Hematopoietic multipotent progenitor cell (in vitro differentiated cells): ENCODE results near the gene SMARCE1. TPM values are rescaled to one million over a fixed set of nuclear protein-coding genes. Genes with fewer than 3 reads are reported as not detected.

Experiments
- DNase-seq, 3 donors: peaks; one replicate each; pipeline ENCODE4 v3.0.0-alpha.2; 2011 to 2015; ENCODE audit warnings: low read depth in 2 of 3, low spot score in 2 of 3
- total RNA-seq: library from RNA; depleted of rRNA; stranded (reverse); fragments of >200 nt; gene quantifications from one replicate; pipeline ENCODE4 v1.2.3, GENCODE V29; 2012

The SMARCE1 gene
- total RNA-seq, 1 donor = 46.6 TPM

- peak in 1 of 3 donors; percentile 73 for DNase-seq
These were observed 611 bp downstream of the SMARCE1 start for GRCh38 chr17:40646791-40647623.

GRCh38 chr17:40645943-40646342 lies 1.7 kb downstream of the SMARCE1 start:
- DNase-seq = no peak

DNA sequence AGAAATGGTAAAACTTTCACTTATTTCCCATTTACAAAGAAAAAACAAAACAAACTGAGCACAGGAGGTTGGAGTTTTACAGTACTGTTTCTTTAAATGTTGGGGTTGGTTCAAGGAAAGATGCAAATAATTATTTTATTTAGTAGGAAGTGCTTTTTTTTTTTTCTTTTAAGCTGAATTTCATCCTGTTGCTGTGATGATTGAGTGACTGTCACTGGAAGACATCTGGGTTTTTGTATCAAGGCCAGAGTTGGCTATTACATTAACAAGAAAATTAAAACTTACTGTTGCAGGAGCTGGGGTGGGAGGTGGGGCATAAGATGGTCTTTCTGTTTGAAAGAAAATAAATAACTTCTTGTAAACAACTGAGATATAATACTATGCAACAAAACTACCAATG lies 2.3 kb downstream of the SMARCE1 start:
- DNase-seq = no peak

- DNase-seq = no peak
These were observed 9.7 kb downstream of the SMARCE1 start for GRCh38 chr17:40637931-40638330.

DNA sequence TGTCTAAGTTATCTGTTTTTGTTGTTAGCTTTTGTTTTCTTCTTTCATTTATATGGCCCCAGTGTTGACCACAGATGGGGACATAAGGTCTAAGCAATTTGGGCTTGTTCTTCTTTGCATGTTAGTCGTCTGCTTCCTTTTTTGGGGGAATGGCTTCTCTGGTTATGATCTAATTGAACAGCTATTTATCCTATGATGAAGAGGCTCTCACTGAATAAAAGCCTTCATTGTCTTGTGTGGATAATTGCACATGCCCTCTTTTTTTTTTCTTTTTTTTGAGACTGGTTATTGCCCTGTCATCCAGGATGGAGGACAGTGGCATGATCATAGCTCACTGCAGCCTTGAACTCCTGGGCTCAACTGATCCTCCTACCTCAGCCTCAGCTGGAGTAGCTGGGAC lies 13.7 kb downstream of the SMARCE1 start:
- no peak for DNase-seq

DNA sequence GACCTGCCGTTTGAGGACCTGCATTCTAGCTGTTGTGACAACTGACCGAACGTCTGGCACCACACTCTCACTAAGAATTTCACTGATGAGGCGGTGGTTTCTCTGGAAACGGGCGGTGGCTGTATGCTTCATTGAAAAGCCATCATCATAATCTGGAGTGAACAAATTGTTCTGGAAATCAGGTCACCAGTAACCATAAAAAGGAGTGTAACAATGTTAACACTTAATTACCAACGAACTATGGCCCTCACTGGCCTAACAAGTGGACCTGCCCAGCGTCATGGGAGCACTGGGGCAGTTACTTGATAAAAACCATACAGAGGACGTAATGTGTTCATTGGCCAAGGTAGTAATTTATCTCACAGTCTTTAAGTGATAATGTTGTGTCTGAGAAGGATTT lies 15.4 kb downstream of the SMARCE1 start:
- DNase-seq = no peak

GRCh38 chr17:40629842-40630241 lies 17.8 kb downstream of the SMARCE1 start:
- DNase-seq = no peak

DNA sequence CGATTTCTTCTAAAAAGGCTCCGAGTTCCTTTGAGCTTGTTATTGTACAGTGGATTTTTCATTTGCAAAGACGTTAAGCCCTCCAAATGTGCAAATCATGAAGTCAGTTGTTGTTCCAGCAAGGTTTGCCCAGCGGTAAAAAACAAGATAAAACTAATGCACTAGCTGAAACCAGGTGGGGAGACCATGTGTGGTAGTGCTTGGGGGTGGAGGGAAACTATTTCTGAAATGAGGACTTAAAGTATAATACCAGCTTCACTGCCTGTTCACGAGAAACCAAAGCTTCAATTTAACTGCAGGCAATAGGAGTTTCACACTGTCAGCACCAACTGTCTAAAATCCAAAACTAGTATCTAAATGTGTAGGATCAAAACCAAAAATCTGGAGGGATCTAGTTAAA lies 22.3 kb downstream of the SMARCE1 start:
- DNase-seq = no peak

DNA sequence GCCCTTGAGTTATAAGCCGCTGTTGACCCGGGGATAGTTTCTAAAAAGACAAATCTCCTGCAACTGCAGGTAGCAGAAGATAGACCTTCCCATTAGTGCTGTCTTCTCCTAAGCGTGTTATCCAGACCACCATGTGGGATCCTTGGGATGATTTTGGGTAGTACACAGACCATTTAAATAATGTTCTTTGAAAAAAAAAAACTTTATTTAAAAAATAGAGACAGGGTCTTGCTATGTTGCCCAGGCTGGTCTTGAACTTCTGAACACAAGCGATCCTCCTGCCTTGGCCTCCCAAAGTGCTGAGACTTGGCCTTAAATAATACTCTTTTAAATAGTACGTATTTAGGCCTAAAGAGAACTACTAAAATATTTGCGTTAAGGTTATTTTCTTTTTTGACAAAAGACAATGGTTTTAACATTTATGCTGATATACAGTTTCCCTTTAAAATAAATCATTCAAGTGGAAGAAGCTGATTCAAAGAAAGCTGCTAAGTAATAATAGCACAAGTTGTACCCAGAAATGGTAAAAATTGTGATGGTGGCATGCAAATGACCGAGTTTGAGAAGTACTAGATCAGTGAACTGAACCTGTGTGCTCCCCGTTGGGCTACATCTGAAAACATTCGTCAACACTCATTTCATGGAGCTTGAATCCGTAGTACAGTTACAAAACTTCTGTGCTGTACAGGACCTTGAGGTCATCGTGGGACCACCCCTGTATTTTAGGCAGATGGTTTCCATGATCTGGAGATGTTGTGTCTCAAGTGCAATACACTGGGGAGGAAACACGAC lies 24.0 kb downstream of the SMARCE1 start:
- no peak for DNase-seq

DNA sequence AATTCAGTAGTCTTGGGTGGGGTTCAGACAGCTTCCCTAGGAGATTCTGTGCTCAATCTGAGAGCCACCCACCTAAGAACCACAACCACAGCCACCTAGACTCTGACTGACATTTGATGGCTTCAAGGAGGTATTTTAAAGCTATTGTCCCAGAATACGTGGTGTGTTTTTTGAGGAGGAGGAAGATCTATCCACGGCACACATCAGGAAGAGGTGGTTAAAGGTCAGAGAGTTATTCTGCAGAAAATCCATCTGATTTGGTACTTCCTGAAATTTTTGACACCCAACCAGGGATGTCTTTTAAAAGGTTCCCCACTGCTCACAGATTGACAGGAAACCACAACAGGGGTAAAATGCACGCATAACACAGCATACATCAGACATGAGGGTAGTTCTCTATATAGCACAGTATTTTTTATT lies 25.1 kb downstream of the SMARCE1 start:
- peak in 2 of 3 donors; percentile 73 to 75 for DNase-seq

GRCh38 chr17:40621578-40621977 lies 26.0 kb downstream of the SMARCE1 start:
- no peak for DNase-seq

GRCh38 chr17:40621019-40621418 lies 26.6 kb downstream of the SMARCE1 start:
- DNase-seq = no peak

DNA sequence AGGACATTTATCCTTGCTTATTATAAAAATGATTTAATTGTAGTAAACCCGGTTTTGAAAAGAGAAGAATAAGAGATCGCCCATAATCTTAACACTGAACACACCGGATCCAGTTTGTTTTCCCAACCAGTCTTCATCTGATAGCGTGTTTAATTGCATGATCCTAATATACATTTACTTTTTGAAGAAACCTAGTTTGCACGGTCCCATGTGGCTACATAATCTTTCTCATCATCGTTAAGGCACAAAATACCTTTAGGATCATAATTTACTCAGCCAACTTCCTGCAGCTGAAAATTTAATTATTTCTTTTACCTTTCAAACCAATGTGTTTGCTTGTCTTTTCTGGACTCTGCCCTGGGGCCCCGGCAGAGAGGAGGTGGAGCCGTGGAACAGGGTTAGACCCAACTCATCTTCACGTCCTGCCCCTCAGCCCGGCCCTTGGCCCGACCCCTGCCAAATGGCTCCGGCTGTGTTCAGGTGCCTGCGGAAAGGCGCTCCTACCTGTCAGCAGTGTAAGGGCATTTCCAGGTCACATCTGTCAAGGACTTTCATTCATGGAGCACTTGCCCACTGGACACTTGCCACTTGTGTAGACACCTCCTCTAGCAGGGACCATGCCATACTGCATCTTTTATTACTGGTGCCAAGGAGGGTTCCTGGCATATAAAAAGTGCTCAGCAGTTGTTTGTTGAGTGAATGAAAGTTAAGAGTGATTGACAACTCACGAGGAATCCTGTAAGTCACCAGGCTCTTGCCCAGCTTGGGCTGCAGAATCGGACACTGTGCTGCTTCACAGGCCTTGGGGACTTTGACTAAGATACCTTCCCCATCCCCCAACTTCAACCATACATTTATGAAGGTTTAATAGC lies 28.6 kb downstream of the SMARCE1 start:
- DNase-seq = no peak

DNA sequence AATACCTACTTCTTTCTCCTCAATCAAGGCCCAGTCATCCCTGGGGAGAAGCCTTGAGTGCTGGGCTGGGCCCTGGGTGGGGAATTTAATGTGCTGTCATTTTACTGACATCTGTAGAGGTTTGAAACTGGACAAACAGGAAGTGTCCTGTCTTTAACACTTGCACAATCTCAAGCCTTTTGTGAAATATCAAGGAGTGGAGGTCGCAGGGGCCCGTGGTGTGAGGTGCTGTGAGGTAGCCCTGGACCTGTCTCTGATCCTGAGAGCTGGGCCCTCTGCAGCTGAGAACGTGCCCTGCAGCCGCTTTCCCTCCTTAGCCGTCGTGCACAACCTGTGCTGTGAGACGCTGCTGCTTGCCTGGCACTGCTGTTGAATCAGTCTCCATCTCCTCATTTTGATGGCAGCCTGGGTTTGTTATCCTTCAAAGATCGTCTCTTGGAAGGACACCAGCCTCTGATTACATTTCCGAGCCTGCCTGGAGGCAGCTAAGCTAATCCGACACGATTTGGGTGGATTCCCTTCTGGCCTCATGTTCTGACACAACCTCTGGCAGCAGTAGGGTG lies 29.9 kb downstream of the SMARCE1 start:
- DNase-seq = no peak

GRCh38 chr17:40616592-40616991 lies 31.0 kb downstream of the SMARCE1 start:
- no peak for DNase-seq

GRCh38 chr17:40615841-40616476 lies 31.7 kb downstream of the SMARCE1 start:
- no peak for DNase-seq

DNA sequence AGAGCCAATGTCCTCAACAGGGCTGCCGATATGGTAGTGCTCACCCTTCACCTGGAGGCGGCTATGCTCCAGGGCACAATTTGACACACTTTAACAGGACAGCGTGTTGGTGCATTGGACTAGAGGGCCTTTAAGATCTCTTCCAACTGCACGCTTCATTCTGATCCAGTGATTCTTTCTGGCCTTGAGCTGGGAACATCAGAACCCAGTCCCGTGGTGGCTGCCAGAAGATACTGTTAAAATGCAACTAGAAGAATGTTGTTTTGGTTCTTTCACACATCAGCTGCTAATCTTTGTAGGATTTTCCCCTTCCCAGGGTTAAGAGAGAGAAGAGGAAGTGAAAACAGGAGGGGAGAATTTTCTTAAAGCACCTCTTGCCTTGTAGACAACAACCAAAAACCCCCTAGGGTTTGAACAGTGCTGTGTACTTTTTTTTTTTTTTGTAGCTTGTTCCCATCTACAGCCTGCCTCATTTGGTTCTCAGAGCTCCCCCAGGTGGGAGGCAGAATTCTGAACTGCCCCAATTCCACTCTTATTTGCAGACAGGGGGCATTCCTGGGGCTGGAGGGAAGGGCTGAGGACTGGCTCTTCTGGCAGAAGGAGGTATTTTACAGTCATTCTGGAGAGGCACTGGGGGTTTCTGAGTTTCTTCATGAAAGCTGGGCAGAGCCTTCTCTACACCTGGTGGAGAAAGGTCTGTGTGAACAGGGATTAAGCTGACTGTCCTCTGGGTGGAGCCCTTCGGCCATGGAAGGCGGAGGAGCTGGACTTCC lies 32.4 kb downstream of the SMARCE1 start:
- peak in 2 of 3 donors; percentile 18 to 40 for DNase-seq

- DNase-seq = no peak
These were observed 33.1 kb downstream of the SMARCE1 start for GRCh38 chr17:40614431-40615067.
